Glomerular visceral epithelial cell (primary cell): Measurements from ENCODE around the gene GALNT7.

Experiments used
- DNase-seq: peaks from one replicate; pipeline ENCODE4 v3.0.0-alpha.2; 2016; ENCODE audit errors: extremely low spot score

Gene GALNT7

DNA sequence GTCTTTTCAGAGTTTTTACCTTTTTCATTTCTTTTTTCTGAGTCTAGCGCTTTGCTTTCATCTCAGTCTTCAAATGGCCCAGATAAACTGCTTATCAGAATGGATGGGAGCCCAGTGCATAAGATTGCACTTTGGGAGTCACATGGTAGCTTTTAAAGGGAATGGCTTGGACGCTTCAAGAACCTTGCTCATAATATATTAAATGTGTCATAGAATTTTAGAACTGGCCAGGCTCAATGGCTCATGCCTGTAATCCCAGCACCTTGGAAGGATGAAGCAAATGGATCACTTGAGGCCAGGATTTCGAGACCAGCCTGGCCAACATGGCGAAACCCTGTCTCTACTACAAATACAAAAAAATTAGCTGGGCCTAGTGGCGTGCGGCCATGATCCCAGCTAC is 97.1 kb downstream of the GALNT7 start:
- no peak for DNase-seq

DNA sequence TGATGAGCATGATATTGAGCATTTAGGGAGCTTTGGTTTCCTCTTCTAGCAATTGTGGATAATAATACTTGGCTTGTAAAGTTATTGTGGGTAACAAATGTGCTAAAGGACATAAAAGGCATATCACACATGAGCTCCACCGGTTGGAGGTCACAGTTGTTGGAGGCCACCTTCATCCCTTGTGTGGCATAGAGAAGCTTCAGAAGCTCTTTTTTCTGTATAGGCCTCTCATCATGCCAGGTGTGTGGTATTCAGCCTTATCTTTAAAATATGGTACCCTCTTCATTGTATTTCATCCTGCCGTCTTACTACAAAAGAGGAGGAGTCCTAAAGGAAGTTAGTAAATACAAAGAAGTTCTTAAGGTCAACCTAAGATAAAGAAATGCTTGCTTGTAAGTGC is 99.1 kb downstream of the GALNT7 start:
- no peak for DNase-seq

DNA sequence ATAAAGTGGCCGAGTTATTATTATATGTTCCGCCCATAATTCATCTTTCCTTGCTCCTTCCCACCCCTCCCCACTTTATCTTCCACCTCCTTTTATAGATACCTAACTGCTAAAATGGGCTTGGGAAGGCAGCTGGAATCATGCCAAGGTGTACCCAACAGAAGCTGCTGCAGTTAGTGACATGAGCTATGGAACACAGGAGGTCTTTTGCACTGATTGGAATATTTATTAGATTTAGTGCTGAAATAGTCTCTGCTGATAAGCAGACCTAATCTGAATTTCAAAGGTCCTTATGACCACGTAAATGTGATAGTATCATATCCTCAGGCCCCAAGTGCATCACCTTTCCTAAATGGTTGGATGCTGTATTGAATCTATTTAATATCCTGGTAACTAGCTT is 100.7 kb downstream of the GALNT7 start:
- DNase-seq: no peak

DNA sequence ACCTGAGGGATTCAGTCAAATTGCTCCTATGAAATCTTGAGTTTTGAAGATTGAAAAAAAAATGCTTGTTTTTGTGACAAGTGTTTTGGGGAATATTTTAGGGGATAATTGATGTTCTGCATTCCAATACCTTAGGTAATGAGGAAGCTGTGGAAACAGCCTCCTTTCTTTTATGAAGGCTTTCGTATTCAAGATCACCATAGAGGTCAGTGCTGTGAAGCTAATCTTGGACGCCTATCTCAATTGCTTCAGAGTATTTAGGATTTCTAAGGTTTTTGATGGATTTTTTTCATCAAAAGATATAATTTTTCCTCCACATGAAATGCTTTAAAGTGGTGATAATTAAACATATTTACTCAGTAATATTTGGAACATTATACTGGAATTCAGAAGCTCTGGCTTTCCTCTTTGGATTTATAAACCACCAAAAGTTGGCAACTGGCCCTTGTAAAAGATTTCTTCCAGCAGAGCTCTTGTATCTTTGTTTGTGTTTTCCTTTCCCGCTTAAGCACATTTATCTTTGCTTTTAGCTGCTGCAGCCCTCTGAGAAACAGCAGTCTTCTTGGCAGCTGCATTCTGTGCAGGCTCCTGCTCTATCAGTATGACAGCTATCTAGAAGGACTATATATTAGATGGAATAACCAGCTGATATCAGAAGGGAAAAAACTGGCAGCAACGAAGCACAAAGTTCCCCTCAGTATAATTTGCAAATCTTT is 101.9 kb downstream of the GALNT7 start:
- no peak for DNase-seq

DNA sequence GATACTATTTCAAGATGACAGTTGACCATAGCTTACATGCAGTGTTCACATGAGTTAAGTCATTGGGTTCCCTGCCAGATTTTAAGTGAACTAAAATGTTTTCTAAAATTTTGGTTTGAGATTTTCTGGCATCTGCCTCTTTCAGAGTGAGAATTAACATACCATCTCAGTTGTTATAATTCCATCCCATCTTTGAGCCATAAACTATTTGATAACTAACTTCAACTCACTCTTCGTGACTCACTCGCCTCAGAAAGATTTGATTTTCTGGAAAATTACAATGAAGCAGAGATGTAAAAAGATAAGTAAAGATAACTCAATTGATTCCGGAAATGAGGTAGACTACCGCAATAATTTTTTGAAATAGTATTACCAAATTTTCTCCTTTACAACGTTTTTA is 103.7 kb downstream of the GALNT7 start:
- DNase-seq: no peak

DNA sequence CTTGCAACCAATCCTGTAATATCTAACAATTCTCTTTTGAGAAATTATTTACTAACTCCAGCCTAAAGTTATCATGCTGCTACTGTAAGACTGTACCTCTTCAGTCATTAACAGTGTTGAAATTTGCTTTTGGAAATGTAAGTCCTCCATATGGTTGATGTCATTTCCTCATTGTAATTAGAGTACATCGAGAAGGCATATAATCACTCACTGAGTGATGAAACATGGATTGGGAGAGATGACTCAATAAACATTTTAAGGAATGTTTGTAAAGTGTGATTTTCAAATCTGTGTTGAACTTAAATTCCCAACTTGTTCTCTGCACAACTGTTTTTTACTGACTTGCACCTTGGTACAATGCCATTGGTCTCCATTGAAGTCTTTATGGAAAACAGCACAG is 104.4 kb downstream of the GALNT7 start:
- DNase-seq: no peak

DNA sequence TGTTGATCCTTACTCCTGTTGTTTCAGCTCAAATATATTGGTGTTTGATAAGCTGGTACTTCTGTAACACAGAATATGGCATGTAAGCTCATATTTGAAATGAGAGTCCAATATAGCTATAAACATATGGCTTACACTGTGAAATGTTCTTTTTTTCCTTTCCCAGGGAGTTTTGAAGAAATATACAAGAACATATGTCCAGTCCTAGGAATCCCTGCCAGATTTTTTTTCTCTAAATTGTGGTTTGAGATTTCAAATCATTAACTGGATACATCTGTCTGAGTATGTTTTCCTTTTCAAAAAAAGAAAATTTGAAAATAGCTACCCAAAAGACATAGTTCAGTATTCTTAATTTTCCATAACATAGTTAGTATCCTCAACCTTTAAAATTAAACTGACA is 105.3 kb downstream of the GALNT7 start:
- DNase-seq: no peak

DNA sequence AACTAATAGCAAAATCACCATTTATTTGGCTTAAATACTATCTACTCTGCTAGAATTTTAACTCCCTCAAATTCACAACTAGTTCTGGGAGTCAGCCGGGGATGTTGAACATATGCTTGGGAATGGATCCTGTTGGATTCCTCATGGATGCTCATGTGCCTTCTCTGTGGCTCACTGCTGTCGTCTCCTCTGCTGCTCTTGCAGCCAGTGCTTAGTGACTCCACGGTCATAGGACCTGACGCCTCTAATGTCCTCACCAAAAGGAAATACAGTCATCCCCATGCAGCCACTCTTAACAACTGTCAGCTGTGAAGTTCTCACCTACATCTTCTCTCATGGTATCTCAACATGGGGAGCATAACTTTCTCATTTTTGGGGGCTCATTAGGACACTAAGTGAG is 106.1 kb downstream of the GALNT7 start:
- no peak for DNase-seq

DNA sequence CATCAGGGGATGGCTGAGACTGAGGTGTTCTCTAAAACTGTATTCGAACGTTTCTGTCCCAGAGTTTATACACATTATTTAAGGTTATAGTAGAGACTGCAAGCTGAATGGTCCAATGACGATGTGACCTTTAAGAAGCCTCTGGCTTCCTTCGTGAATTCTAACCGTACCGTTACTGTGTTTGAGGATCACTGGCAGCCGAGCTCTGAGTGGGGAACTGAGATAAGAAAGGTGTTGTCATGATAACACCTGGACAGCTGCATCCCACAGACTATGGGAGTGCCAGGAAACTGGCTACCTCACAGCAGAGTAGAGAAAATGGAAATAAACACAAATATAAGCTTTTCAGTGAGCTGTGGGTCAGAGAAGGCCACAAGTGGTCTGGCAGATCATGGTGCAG is 106.5 kb downstream of the GALNT7 start:
- no peak for DNase-seq

DNA sequence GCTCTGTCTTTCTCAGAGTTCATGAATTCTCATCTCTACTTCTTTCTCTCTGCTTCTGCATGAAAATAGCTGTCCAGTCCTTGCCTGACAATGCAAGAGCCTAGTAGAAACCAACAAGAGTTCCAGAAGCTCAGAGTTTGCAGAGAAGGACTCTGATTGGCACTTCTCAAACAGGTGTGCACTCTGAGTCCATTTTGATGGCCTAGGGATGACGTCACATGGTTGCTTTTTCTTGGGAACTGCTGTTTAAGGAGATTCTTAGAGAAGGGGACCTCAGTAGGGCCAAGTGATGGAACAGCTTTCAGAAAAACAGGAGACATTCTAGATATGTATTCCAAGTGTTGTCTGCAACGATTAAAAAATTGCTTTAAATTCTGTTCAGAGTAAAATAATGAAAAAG is 108.7 kb downstream of the GALNT7 start:
- no peak for DNase-seq

DNA sequence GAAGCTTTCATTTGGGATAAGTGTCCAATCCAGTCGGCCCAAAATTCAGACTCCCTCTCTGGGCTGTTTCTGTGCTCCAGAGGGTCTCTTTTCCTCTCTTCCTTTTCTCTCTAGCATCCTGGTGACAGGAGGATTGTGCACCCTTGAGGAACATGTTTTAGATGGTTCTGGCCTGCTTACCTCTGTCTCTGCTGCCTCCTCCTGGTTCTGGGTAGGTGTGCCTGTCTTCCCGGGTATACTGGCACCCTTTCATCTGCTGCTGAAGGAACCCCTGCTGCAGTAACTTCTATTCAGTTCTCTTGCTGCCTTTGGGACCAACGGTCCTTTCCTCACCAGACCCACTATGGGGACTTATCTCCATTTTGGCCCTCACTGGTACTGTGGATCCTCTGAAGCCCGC is 112.4 kb downstream of the GALNT7 start:
- no peak for DNase-seq

DNA sequence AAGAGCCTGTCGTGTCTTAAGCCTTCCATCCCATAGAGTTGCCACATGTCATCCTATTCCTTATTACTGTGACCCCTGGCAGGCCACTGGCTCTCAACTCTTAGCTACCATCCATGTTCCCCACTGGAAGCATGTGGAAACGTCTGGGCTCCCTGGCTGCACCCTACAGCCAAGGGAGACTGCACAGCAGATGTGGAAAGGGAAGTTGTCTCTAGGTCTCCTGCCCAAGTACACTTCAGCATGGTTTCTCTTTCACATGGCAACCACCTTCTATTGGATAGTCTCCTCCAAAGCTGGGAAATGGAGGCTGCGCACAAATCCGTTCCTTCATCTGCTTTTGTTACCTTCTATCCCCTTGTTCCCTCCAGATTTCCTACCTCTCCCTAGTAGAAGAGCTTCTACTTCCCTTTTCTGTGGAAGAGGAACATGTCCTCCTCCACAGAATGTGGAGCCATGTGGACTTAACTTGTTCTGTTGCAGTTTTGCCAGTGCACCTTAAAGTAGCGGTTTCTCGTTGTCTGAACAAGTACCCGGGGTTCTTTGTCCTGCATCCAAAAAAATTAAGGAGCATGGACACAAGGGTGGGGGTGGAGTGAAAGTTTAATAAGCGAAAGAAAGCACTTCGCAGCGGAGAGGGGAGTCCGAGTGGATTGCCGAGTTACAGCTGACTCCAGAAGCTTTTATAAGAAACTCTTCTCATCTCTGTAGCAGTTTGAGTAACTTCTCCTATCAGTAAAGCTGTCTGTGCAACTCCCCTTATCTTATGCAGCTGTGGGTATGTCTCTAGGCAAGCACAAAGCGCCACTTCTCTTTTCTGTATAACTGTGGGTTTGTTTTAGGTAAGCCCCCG is 113.0 kb downstream of the GALNT7 start:
- DNase-seq: no peak

DNA sequence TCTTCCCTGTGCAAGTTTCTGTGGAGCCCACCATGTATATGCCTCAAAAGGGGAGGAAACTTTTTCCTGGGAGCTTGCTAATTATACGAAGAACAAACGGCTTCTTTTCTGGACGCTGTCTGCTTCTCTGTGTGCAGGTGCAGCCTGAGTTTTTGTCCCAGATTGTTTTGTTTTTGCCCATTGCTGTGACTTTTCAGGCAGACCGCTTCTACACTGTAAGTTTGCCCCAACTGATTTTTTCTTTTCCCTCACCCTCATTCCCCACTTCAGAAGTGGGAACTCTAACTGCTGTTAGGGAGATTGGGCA is 113.6 kb downstream of the GALNT7 start:
- no peak for DNase-seq

DNA sequence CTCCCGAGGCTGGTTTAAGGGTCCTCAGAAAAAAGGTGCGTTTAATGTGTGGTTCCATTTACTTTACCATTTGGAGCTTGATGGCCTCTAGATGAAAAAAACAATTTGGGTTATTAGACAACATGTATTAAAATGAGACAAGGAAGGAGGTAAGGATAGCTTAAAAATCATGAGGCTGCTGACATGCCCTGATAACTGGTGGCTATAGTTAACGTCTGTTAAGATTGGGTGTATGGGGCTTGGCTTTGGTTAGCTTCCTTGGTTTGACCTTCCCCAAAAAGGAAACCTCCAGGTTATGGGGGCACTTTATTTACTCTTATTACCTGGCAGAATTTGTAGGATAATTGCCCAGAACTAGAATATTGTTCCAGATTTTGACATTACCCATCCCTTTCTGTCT is 114.0 kb downstream of the GALNT7 start:
- DNase-seq: no peak

DNA sequence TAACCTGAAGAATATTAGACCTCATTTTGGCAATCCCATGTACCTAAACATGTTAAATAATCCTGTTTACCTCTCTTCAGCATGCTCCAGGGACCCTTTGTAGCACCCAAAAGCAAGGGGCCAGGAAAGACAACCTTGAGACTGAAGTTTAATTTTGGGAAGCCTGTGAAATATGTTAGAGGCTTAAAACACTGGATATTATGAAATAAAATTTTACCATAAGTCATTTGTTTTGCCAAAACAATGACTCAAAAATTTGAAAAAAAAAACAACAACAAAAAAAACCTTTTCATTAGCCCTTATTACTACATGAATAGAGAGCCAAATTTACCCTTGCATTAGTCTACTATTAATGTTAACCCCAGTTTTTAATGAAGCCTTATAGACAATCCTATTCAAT is 115.9 kb downstream of the GALNT7 start:
- DNase-seq: no peak

DNA sequence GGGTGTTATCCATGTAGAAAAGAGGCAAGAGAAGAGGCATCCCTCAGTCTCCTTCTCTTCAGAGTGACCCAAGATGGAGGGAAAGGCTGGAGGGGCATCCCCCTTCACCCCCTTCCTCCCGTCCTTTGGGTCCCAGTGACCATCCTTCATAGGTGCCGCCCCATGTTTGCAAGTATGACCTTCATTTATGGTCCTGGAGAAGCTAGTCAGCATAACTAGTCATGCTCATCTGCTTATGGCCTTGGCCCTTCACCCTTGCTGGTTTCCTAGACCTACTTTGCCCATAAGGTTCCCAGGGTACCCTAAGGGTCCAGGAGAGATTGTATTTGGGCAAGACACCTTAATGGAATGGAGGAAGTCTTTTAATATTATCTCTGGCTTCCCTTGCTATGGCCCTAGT is 118.9 kb downstream of the GALNT7 start:
- DNase-seq: no peak

DNA sequence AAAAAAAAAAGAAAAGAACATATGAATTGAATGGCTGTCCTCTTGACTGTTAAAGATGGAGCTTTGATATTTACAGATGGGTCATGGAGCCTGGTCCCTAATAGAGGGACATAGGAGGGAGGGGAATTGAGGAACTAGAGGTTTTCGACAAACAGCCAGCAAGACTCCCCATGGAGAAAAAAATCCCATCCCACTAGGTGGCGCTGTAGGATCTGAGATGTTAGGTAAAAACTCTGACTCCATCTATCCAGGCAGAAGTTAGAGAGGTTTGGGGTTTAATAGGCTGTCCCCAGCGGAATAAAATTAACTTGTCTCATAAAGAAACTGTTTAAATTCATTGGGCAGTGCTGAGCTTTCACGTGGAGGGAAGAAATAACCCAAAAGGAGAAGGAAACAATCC is 119.7 kb downstream of the GALNT7 start:
- peak; percentile 57 for DNase-seq

DNA sequence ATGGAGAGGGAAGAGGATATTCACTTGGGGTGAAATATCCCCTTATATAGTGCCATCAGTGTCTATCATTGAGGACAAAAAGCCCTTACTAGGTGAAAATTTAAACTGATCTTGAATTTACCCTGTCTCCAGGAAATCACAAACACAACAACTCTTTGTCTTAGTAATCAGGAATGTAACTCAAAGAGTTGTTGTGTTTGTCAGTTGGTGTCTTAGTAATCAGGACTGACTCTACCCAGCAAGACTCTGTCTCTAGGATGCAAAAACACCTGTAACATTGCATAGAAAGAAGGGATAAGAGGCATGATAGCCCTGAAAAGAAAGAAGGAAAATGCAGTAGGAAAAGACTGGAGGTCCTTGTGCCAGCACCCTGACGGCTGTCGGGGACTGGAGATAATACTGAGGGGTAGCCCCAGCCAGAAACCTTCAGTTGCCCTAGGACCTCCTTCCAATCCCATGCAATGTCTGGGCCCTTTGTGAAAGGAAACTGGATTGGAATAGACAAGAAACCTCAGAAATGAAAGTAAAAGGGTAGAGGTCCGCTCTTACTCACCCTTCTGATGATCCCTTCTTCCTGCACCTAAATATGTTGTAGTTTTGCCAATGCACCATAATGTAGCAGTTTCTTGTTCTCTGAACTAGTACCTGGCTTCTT is 120.2 kb downstream of the GALNT7 start:
- no peak for DNase-seq

DNA sequence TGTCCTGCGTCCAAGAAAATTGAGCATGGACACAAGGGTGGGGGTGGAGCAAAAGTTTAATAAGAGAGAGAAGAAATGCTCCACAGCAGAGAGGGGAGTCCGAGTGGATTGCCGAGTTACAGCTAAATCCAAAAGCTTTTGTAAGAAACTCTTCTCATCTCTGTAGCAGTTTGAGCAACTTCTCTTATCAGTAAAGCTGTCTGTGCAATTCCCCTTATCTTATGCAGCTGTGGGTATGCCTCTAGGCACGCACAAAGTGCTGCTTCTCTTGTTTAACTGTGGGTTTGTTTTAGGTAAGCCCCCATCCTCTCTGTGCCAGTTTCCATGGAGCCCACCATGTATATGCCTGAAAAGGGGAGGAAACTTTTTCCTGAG is 120.7 kb downstream of the GALNT7 start:
- DNase-seq: no peak

DNA sequence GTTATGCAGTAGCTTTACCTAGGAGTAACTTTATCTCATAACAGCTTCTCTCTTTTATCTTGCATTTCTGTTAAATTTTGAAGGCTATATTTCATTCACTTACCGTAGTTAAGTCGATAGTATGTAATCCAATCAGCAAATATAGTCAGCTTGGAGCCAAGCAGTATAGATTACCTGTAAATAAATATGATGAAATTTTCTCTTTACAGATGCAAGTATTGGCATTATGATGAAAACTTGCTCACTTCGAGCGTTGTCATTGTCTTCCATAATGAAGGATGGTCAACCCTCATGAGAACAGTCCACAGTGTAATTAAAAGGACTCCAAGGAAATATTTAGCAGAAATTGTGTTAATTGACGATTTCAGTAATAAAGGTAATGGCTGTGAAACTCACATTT is 123.3 kb downstream of the GALNT7 start:
- no peak for DNase-seq

DNA sequence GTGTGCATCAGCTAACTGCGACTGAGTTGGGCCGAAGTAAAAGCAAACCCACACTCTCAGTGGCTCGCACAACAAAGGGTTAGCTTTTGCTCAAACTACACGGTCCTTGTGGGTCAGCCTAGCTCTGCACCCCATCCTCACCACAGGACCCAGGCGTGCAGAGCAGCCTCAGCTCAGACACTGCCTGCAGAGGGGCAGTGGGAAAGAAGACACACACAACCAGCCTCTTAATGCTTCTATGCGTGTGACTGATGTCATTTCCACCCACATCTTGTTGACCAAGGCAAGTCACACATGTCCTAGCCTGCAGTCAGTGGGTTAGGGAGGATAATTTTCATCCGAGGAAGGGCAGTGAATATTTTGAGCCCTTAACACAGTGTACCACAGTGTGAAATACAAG is 125.1 kb downstream of the GALNT7 start:
- no peak for DNase-seq

DNA sequence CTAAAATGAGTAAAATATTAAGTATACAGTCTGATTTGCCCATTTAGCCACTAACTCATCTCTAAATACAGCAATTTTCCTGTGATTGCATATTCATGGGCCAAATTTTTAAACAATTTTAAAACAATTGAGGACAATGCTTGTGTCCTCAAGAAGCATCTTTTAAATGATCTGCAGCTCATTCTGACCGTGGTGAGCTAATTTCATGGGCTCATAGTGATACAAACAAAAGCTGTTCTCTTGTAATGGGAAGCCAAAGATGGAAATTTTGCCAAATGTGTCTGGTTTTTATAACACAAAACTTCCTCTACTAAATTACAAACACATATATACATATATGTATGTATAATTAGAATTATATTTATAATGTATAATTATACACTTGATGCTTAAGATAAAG is 125.8 kb downstream of the GALNT7 start:
- DNase-seq: no peak

DNA sequence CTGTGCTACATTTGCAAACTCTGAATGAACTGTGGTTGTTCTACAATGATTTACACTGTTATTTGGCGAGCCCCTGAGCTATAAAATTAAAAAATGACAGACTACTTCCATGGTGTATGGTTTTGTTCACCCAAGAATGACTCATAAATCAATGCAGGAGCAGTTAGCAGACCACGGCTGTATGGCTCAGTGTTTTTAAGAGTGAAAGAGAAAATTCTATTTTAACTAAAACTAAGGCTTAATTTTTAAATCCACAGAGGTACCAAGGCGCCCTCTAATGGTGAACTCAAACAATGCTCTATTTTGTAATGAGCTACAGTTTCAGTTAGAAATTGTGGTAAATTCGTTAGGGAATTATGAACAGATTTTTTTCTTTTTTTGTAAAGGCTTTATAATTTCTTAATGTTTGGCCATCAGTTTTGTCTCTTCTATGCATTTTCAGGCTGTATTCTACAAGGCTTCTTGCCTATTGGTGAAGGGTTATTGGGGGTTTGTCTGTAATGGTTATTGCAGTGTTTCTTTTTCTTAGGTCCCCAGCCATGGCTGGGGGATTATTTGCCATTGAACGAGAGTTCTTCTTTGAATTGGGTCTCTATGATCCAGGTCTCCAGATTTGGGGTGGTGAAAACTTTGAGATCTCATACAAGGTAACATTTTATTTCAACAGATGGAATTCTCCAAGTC is 133.0 kb downstream of the GALNT7 start:
- peak; percentile 82 for DNase-seq
